GM21528 (cell line): ENCODE data around the gene SEMG1.

Source experiments
- ATAC-seq: cut with Tn5 transposase; IDR thresholded peaks from one replicate; pipeline ENCODE4 v1.9.1; 2021; ENCODE audit warnings: mild to moderate bottlenecking, moderate library complexity; ENCODE audit not compliant: unreplicated experiment, low FRiP score

The SEMG1 gene, protein sequence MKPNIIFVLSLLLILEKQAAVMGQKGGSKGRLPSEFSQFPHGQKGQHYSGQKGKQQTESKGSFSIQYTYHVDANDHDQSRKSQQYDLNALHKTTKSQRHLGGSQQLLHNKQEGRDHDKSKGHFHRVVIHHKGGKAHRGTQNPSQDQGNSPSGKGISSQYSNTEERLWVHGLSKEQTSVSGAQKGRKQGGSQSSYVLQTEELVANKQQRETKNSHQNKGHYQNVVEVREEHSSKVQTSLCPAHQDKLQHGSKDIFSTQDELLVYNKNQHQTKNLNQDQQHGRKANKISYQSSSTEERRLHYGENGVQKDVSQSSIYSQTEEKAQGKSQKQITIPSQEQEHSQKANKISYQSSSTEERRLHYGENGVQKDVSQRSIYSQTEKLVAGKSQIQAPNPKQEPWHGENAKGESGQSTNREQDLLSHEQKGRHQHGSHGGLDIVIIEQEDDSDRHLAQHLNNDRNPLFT

GRCh38 chr20:45206725-45207124, at the start of gene SEMG1:
Gene SEMG1 (plus strand): TSS chr20:45207033. CDS start chr20:45207054, 21 bp downstream.
- ATAC-seq: no peak

DNA sequence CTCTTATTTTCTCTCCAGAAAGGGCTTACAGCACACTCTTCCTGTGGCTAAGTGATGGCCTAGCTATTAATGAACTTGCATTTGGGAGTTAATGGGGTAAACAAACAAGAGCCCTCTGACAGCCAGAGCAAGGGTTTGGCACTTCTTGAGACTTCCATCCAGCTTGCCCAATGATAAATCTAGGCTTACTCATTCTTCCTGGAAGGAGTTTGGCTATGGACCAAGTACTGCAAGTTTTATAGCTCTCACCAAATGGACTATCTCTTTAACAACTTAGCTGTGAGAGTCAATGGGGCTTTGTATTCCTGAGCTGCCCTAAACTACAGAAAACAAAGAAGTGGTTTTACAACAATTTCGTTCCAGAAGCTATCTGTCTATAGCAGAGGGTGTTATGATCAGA, 48.9 kb upstream of the SEMG1 start:
- ATAC-seq: no peak

DNA sequence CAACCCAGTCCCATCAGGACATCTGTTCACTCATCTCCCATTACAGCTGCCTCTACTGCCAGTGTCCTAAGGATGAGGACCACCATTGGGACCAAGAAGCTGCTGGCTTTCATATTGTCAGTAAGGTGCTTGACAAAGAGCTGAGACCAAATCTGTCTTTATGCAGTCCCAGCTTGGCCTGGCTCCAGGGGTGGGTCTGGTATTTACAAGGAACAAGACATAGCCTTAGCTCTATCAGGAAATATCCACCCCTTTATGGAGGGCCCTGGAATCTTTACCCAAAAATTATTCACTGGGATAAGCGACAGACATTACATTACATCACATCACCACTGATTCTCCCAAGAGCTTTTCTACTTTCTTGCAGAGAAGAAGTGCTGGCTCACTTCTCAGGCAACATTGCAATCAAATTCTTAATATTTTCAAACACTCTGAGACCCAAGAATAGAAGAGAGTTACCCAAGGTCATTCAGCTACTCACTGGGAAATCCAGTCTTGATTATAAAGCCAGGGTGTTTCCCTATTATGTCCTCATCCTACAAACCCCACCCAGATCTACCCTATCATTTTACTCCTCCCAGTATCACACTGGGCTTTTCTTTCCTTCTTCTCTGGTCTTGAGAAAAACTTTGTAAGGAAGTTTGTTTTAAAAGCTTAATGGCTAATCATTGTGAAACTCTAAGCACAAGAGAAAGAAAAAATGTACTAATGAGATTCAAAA, 43.6 kb upstream of the SEMG1 start:
- no peak for ATAC-seq

DNA sequence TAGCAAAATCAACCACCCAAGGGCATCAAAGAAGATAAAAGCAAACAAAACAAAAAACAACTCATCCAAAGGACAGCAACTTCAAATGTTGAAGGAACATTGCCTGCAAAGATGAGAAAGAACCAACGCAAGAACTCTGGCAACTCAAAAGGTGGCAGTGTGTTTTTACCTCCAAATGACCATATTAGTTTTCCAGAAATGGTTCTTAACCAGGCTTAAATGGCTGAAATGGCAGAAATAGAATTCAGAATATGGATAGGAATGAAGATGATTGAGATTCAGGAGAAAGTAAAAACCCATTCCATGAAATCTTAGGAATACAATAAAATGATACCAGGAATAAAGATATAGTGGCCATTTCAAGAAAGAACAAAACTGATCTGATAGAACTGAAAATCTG, 41.9 kb upstream of the SEMG1 start:
- ATAC-seq: no peak

- no peak for ATAC-seq
Observed at GRCh38 chr20:45173522-45173921, 33.3 kb upstream of the SEMG1 start.

GRCh38 chr20:45174434-45175364, 32.1 kb upstream of the SEMG1 start, which contains the start of gene PI3:
Gene PI3 (plus strand): TSS chr20:45174902. CDS start chr20:45174923, 21 bp downstream.
- ATAC-seq: no peak

DNA sequence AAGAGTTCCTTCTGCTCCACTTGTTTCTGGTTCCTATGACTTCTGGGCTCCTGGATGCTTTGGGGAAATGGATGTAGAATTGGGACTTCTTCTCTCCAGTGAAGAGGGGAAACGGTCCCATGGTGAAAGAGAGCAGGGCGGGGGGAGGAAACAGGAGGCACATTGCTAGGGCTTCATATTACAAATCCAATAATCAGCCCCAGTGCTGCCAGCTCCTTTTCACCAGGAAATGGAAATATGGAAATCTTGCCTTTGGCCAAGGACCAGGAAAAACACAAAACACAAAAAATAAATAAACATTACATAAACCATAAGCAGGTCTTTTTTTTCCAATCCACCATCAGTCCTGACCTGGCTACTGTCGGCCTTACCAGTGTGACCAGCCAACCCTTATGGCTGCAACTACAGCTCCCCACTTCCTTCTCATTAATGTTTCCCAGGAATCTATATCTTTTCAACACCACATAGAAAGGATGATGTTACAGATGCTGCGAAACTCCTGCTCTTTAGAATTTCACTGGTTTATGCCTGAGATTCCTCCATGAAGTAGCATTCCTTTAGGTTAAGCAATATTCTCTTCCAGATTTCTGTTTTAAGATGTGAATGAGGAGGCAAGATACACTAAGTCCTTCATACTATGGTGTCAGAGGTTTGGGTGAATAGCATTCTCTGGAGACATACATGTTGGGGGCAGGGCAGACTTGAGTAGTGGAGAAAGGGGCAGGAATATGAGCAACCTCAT, 30.1 kb upstream of the SEMG1 start:
- ATAC-seq: no peak

- ATAC-seq: no peak
Observed at GRCh38 chr20:45179166-45179565, 27.7 kb upstream of the SEMG1 start.

- ATAC-seq: no peak
Observed at GRCh38 chr20:45181639-45182038, 25.2 kb upstream of the SEMG1 start.

DNA sequence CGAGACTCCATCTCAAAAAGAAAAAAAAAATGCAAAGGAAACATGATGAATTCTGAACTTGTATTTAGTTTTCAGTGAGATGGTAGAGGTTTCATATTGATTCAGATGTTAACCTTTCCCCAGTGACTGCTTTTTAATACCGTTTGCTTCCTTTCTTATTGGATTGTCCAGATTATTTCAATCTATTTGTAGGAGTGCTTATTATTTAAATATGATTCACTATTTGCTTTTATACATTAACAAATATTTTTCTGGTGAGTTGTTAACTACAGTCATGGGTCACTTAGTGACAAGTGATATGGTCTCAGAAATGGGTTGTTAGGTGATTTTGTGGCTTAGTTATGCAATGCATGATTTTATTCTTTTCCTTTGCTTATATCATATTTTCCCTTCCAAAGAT, 23.7 kb upstream of the SEMG1 start:
- ATAC-seq: no peak

DNA sequence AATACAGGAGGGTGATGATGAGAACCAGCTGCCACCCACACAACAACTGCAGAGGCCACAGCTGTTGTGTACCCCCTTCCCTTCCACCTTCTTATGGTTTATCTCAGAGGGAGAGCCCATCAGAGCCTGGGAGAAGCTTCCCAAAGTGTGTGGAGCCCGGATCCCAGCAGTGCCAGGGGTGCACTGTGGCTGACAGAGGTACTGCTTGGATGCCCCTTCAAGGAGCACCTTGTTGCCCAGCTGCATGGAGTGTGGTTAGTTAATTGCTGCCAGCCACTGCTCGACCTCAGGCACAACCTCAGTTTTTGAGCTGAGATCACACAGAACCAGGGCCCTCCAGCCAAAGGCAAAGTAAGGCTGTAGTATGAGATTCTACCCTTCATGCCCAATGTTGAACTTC, 19.1 kb upstream of the SEMG1 start:
- ATAC-seq: no peak

DNA sequence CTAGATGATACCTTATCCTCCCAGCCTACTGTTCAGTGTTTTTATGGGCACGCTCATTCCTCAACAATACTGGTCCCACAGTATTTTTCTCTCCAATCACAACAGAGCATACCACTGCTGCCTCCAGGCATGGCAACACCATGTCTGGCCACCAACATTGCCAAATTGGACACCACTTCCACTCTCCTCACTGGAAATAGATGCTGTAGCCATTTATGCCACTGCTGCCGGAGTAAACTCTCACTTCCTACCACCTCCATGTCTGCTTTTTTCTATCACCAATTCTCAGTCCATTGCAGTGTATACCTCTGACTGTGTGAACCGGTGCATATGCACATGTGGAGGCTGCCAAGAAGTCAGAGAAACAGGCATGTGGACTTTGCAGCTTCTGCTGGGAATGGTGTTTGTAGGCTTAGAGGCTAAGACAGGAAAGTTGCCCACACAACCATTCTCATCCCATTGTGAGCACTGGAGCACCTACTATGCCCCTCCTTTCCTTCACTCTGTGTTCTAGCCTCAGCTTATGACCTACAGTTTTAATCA, 17.7 kb upstream of the SEMG1 start:
- no peak for ATAC-seq

DNA sequence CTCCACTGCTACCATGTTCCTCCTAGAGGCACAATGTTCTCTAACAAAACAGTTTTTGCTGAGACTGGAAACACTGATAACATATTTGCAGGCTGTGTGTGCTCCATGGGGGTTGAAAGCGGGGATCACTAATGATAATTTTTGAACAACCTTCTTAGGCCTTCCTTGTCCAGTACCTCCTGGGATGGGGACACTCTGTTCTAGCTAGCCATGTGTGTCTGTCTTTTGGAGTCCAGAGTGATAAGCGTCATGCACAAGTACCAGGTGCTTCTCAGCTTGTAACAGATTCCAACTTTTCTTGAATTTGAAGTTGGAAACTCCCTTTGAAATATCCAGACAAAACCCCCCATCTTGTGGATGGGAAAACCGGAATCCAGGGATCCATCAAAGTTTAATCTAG, 17.0 kb upstream of the SEMG1 start:
- ATAC-seq: no peak

- ATAC-seq: no peak
Observed at GRCh38 chr20:45191926-45192325, 14.9 kb upstream of the SEMG1 start.

DNA sequence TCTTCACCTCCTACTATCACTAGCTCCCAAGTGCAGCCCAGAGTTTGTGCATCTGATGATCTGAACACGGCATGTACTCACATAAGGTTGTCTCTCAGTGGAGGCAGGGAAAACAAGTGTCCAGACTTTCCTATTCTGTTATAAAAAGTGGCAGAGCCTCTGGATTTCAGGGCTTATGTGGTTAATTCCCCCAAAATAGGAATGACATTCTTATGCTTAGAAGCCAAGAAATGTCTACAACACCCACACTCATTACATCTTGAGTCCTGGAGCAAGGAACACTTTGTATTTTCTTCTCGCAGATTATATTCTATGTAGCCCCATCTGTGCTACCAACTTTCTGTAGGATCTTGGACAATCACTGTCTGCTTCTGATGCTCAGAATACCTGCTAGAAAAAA, 13.5 kb upstream of the SEMG1 start:
- no peak for ATAC-seq

DNA sequence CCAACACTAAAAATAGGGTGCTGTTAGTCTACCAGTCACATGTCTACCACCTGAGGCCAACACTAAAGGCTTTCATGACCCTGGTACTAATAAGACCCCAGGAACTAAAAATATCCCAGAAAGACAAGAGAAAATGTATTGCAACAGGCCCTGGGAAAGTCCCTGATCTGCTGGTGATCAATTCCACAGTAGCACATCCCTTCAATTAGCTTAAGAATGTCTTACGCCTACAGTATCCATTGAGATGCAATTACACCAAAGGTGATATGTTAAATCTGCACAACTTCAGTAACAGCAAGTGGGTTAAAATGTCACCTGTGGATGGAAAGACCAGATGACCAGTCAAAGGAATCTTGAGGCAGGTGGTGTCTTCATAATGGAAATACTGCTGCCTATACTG, 3.1 kb downstream of the SEMG1 start:
- ATAC-seq: no peak

DNA sequence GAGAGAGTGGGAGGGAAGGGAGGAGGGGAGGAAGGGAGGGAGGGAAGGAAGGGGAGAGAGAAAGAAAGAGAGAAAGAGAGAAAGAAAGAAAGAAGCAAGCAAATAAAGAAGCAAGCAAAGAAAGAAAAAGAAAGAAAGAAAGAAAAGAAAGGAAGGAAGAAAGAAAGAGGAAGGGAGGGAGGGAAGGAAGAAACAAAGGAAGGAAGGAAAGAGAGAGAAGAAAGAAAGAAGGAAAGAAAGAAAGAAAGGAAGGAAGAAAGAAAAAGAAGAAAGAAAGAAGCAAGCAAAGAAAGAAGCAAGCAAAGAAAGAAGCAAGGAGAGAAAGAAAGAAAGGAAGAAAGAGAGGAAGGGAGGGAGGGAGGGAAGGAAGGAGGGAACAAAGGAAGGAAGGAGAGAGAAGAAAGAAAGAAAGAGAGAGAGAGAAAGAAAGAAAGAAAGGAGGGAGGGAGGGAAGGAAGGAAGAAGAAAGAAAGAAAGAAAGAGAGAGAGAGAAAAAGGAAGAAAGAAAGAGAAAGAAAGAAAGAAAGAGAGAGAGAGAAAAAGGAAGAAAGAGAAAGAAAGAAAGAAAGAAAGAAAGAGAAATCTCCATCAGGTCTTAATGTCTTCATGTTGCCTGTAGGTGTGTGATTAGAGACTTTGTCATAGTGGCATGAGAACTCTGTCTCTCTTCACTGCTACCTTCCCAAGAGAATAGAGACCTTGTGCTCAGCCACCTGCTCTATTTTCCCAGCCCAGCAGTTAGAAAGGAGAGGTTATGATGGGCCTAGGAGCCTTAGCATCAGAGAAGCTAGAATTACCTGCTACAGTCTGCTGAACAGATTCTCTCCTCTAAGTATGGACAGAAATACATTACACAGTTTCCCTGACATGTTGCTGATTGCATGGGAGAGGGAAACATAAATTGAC, 5.0 kb downstream of the SEMG1 start:
- no peak for ATAC-seq

DNA sequence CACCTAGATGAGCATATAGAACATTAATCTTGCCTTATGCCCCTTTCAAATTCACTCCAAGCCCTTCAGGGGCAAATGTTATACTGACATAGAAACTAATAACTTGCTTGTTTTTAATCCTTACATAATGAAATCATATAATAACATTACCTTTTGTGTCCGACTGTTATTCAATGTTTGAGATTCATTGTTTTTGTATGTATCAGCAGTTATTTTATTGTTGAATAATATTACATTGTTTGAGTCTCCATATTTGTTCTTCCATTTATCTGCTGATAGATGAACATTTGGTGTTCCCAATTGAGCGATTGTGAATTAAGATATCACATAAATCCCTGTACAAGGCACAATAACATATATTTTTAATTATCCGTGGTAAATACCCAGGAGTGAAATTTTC, 6.0 kb downstream of the SEMG1 start:
- ATAC-seq: no peak

- ATAC-seq: no peak
Observed at GRCh38 chr20:45218124-45218523, 11.3 kb downstream of the SEMG1 start.
